Ammon's horn (tissue), 1 donor: ENCODE data around the gene DDX52.
"Not testable (repeated sequence)": the region's sequence is repeated elsewhere in the genome, so short reads cannot be mapped to it uniquely, and the experiment has no call there.

Experiments used
- DNase-seq: peaks from one replicate; pipeline ENCODE4 v3.0.0-alpha.2; 2016; ENCODE audit warnings: low spot score

Gene DDX52

GRCh38 chr17:37650419-37651003 is 7.3 kb upstream of the DDX52 start:
- peak; percentile 27 for DNase-seq

GRCh38 chr17:37648555-37648954 is 5.3 kb upstream of the DDX52 start:
- no peak for DNase-seq

GRCh38 chr17:37647856-37648255 is 4.6 kb upstream of the DDX52 start:
- DNase-seq = no peak

- no peak for DNase-seq
Observed at GRCh38 chr17:37643869-37644268, 623 bp upstream of the DDX52 start.

GRCh38 chr17:37642681-37643080 is 565 bp downstream of the DDX52 start:
- peak; percentile 3 for DNase-seq

- no peak for DNase-seq
Observed at GRCh38 chr17:37640015-37640414, 3.2 kb downstream of the DDX52 start.

GRCh38 chr17:37637956-37638355 is 5.3 kb downstream of the DDX52 start:
- DNase-seq = no peak

- not testable (repeated sequence) for DNase-seq
Observed at GRCh38 chr17:37616430-37616829, 26.8 kb downstream of the DDX52 start.

GRCh38 chr17:37614823-37615222 is 28.4 kb downstream of the DDX52 start:
- DNase-seq = no peak

- no peak for DNase-seq
Observed at GRCh38 chr17:37614391-37614790, 28.9 kb downstream of the DDX52 start.

GRCh38 chr17:37610971-37611370 is 32.3 kb downstream of the DDX52 start:
- DNase-seq = peak; percentile 7

- DNase-seq = not testable (repeated sequence)
Observed at GRCh38 chr17:37610041-37610420, 33.2 kb downstream of the DDX52 start.

GRCh38 chr17:37609170-37610040 is 33.8 kb downstream of the DDX52 start, which contains the start of gene SYNRG:
Gene SYNRG (minus strand): TSS chr17:37609418. CDS start chr17:37609355, 63 bp downstream.
- peak; percentile 97 for DNase-seq

- DNase-seq = peak; percentile 35
Observed at GRCh38 chr17:37608351-37609169, 34.7 kb downstream of the DDX52 start.

- no peak for DNase-seq
Observed at GRCh38 chr17:37607637-37608331, 35.5 kb downstream of the DDX52 start.

GRCh38 chr17:37605813-37606505 is 37.3 kb downstream of the DDX52 start:
- peak; percentile 17 for DNase-seq

- no peak for DNase-seq
Observed at GRCh38 chr17:37605081-37605480, 38.2 kb downstream of the DDX52 start.

GRCh38 chr17:37604556-37604955 is 38.7 kb downstream of the DDX52 start:
- DNase-seq = no peak

- DNase-seq = no peak
Observed at GRCh38 chr17:37598145-37598544, 45.1 kb downstream of the DDX52 start.

- DNase-seq = no peak
Observed at GRCh38 chr17:37592291-37592690, 51.0 kb downstream of the DDX52 start.

- no peak for DNase-seq
Observed at GRCh38 chr17:37585066-37585465, 58.2 kb downstream of the DDX52 start.
